BE2C (cell line): ENCODE data around the gene KIAA1614.

Experiments
- DNase-seq: peaks from one replicate; pipeline ENCODE4 v3.0.0-alpha.2; 2020
- H3K27me3 ChIP-seq: fragments of 250-450 bp; sonication (Bioruptor Pico); 2 replicates; pipeline ENCODE4 v1.5.1; 2020; ENCODE audit warnings: mild to moderate bottlenecking
- H3K36me3 ChIP-seq: fragments of 250-450 bp; sonication (Bioruptor Pico); 2 replicates; pipeline ENCODE4 v1.5.1; 2020; ENCODE audit warnings: mild to moderate bottlenecking
- H3K4me1 ChIP-seq: fragments of 250-450 bp; sonication (Bioruptor Pico); 2 replicates; pipeline ENCODE4 v1.5.1; 2020
- H3K4me3 ChIP-seq: 2 replicates; pipeline ENCODE4 v1.5.1; 2011; ENCODE audit warnings: low read depth, low read length
- H3K9me3 ChIP-seq: fragments of 250-450 bp; sonication (Bioruptor Pico); 2 replicates; pipeline ENCODE4 v1.5.1; 2020
- CTCF ChIP-seq: IDR thresholded peaks from 2 replicates; pipeline ENCODE4 v1.5.1; 2012; ENCODE audit warnings: mild to moderate bottlenecking, low read depth, low read length

The KIAA1614 gene

GRCh38 chr1:180988253-180988752 is 75.6 kb downstream of the KIAA1614 start:
- Histone ChIP-seq H3K4me3 (no peak overlapping the region), H3K36me3 (peaks cover 77% of the 10 kb centered on the region), H3K9me3 (no peaks in the 10 kb centered on the region), H3K4me1 (peaks cover 8% of the 10 kb centered on the region), H3K27me3 (no peaks in the 10 kb centered on the region; the same call in 1 of the 2 replicates)
- TF ChIP-seq CTCF, result no peak
- DNase-seq, result peak; percentile 49

GRCh38 chr1:180994262-180994661 is 81.6 kb downstream of the KIAA1614 start:
- peaks cover 44% of the 10 kb centered on the region for H3K36me3 ChIP-seq
- no peak for TF ChIP-seq CTCF
- DNase-seq, result no peak
- no peaks in the 10 kb centered on the region for H3K4me1 ChIP-seq
- H3K27me3 ChIP-seq, result no peaks in the 10 kb centered on the region
- H3K4me3 ChIP-seq, result no peak overlapping the region
- no peaks in the 10 kb centered on the region for H3K9me3 ChIP-seq

- no peaks in the 10 kb centered on the region for H3K4me1 ChIP-seq
- peaks cover 30% of the 10 kb centered on the region for H3K36me3 ChIP-seq
- no peak for DNase-seq
- H3K4me3 ChIP-seq, result no peak overlapping the region
- no peak for TF ChIP-seq CTCF
- H3K9me3 ChIP-seq, result no peaks in the 10 kb centered on the region
- H3K27me3 ChIP-seq, result no peaks in the 10 kb centered on the region
Measured at GRCh38 chr1:180997843-180998504, 85.3 kb downstream of the KIAA1614 start.
